IPS-NIHi11 (cell line): ENCODE results near the gene CDC42BPB.
"Not testable (repeated sequence)": the region's sequence is repeated elsewhere in the genome, so short reads cannot be mapped to it uniquely, and the experiment has no call there.

ENCODE experiments used
- DNase-seq: peaks from one replicate; pipeline ENCODE4 v3.0.0; 2012; ENCODE audit warnings: mixed read lengths, low spot score

Gene CDC42BPB

GRCh38 chr14:103045371-103045869 lies 11.9 kb downstream of the CDC42BPB start:
- no peak for DNase-seq

DNA sequence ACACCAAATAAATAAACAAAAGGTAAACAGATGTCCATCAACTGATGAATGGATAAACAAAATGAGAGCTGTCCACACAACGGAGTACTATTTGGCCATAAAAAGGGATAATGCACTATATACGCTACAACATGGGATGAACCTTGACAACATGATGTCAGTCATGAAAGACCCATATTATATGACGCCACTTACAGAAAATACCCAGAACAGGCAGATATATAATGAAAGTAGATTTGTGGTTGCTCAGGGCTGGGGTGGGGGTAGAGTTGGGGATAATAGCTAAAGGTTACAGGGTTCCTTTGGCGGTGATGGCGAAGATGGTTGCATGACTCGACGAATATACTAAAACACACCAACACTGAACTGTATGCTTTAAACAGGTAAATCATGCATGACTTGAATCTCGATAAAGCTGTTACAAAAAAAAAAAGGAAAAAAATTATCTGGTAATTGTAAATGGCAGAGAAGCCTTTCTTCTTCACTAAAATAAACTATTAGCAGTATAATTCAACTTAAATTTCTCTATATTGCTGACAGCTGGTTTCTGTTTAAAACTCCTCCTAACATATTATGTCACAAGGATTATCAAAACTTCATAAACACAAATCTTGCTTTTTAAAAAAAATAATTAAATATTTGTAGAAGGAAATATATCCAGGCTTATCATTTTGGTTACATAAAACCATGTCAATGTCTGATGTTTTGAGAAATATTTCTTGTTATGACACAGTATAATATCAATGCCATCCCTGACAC lies 13.9 kb downstream of the CDC42BPB start:
- DNase-seq, result no peak

DNA sequence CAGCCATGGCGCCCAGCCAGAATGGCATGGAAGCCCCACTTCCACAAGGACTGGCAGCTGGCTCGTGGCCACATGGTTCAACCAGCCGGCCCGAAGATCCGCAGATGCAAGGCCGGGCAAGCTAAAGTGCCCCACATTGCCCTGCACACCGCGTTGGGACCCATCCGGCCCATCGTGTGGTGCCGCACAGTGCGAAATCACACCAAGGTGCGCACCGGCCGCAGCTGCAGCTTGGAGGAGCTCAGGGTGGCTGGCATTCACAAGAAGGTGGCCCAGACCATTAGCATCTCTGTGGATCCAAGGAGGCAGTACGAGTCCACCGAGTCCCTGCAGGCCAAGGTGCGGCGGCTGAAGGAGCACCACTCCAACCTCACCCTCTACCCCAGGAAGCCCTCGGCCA lies 15.9 kb downstream of the CDC42BPB start:
- DNase-seq, result no peak

- DNase-seq, result no peak
Measured at GRCh38 chr14:103033681-103034096, 23.7 kb downstream of the CDC42BPB start.

- peak; percentile 57 for DNase-seq
Measured at GRCh38 chr14:103031956-103032355, 25.4 kb downstream of the CDC42BPB start.

DNA sequence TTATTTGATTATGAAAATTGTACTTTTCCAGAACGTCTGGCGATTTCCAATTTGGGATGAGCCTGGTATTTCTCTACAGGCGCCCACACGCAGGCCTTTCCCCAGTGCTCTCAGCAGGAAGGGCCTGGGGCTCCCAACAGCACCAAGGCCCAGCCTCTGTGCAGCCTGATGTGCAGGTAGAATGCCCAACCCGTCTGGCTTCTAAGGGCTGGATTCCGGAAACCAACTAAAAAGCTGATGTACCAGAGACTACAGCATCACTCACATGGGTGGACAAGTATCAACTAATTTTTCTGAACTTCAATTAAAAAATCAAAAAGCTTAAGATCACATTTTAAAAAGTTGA lies 25.8 kb downstream of the CDC42BPB start:
- DNase-seq, result no peak

- no peak for DNase-seq
Measured at GRCh38 chr14:103030741-103031565, 26.4 kb downstream of the CDC42BPB start.

DNA sequence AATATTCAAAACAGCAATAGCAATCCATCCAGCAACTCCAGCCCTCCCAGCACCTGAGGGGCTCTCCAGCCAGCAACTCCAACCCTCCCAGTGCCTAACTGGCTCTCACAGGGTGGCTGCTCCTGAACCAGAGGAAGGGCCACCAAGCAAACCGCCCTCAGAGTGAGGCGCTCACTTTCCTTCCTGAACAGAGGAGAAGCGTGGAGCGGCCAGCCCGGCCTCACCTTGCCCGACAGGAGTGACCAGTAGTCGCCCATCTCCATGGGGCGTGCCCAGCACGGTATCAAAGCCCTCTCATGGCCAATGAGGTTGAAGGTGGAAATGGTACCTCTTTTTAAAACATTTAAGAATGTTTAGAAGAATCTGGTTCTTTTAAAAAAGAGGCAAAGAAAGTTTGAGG lies 27.4 kb downstream of the CDC42BPB start:
- DNase-seq, result no peak

DNA sequence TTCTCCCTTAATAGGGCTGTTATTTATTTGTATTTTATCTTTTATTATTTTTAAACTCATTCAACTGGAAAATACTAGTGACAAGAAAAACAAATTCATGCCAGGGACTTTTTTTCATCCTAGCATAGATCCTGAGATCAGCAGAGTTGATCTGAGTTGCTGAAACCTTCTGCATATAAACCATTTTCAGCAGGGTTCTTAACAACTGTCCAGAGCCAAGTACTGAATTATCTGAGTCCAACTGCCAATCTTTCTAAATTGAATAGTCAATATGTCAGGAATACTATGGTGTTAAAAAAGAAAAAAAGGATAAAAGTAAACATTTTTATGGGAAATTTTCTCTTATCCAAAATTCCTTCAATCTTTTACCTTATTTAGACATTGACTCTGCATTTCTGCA lies 28.6 kb downstream of the CDC42BPB start:
- DNase-seq, result no peak

DNA sequence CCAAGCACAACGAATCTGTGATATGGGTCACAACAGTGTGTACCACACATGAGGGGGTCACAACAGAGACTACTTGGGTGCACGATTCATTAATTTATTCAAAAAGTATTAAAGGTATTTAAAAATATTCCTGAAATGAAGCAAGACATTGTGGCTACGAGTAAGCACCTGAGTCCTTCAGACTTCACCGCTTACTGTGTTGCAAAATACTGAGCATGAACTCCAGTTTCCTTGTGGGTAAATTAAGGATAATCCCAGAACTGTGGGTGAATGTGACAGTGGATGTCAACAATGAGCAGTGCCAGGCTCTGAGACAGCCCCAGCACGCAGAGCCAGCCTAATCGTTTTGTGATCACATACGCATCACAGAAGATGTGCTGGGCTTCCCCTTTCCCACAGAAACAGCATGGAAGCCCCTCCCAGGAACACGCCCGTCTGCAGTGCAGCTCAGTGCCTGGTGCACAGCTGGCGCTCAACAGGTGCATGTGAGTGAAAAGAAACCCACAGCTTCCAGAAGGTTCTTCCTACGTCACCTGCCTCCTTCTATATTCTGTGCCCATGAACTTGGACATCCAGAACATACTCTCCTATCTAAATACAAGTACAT lies 29.1 kb downstream of the CDC42BPB start:
- DNase-seq, result no peak

DNA sequence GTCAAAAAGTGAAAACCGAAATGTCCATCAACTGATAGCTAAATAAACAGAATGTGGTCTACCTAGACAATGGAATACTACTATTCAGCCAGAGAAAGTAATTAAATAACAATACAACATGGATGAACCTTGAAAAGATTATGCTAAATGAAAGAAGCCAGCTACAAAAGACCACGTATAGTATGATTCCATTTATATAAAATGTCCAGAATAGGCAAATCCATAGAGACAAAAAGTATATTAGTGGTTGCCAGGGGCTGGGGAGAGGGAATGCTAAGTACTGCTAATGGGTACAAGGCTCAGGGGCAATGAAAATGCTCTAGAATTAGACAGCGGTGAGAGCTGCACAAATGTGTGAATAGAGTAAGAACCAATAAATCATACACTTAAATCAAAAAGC lies 29.9 kb downstream of the CDC42BPB start:
- no peak for DNase-seq

- DNase-seq, result no peak
Measured at GRCh38 chr14:103026988-103027387, 30.4 kb downstream of the CDC42BPB start.

GRCh38 chr14:103026196-103026595 lies 31.2 kb downstream of the CDC42BPB start:
- not testable (repeated sequence) for DNase-seq

GRCh38 chr14:103023881-103024473 lies 33.4 kb downstream of the CDC42BPB start:
- DNase-seq, result no peak

DNA sequence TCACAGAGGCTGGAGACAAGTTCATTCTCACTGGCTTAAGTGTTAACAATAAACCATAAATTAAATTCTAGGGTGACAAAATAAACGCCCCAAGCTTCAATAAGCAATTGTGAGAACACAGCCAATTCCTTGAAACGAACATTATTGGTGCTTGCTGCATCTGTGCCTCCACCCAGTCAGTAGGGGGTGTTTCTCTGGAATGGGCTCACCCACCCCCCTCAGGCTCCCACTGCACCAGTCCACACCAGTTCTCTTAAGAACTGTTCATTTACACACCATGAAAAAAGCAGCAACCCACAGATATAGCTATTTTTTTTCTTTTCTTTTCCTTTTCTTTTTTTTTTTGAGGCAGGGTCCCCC lies 34.7 kb downstream of the CDC42BPB start:
- DNase-seq, result no peak

DNA sequence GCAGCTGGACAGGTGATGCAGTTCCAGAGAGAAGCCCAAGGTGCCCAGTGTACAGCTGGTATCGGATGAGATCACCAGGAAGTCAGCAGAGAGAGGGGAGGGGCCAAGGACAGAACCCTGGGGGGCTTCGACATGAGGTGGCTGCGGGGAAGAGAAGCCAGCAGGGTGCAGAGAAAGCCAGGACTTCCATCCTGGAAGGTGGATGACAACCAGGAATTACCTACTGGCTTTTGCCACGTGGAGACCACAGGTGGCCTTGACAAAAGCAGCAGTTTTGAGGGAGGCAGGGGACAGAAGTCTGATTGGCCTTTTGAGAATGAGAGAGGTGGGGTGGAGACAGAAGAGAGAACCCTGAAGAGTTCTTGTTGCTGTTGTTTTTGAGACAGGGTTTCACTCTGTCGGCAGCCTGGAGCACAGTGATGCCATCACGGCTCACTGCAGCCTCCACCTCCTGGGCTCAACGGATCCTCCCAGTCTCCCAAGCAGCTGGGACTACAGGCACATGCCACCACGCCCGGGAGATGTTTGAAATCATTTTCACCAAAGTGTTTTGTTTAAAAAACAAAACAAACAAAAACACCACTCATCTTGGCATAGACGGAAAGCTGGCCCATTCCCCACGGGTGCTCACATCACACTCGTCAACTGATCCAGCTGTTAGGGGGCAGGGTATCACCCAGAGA lies 35.2 kb downstream of the CDC42BPB start:
- no peak for DNase-seq

DNA sequence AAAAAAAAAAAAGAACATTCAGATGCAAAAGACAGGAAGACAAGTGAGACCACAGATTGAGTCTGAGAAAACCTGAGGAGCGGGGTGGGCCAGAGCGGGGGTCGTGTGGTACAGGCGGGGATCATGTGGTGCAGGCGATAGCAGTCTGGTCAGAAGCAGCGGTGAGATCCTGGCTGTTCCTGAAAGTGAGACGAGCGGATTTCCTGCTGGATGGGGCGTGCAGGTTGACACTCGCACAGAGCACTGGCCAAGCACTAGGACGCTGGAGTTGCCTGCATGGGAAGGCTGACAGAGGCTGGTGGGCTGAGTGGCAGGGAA lies 35.7 kb downstream of the CDC42BPB start:
- DNase-seq, result no peak

- DNase-seq, result no peak
Measured at GRCh38 chr14:103020271-103021170, 36.8 kb downstream of the CDC42BPB start.

DNA sequence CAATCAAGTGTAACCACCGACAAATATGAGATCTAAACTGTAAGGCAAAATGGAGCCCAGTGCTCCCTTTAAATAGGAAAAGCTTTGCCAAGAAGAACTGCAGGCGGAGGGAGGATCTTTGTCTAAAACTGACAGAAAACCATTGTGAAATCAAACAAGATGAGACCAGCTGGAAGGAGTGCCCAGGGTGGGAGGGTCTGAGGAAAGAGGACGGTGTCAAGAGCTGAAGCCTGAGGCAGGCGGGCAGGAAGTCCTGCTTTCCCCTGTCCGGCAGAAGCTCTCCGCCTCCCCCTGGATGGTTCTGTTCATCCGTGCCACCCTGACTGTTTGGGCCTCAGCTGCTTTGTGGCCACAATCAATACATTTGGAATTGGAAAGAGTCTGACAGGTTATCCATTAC lies 37.5 kb downstream of the CDC42BPB start:
- DNase-seq, result no peak

GRCh38 chr14:103019236-103019635 lies 38.1 kb downstream of the CDC42BPB start:
- no peak for DNase-seq

- no peak for DNase-seq
Measured at GRCh38 chr14:103016594-103016993, 40.8 kb downstream of the CDC42BPB start.
